HFFc6 (cell line): ENCODE data around the gene SLC38A11. TPM values are rescaled to one million over a fixed set of nuclear protein-coding genes. Genes with fewer than 3 reads are reported as not detected.
A peak's percentile ranks its signal among the peaks of the same experiment; 100 is the strongest.
"Not testable (repeated sequence)": the region's sequence is repeated elsewhere in the genome, so short reads cannot be mapped to it uniquely, and the experiment has no call there.

Source experiments
- DNase-seq: peaks from one replicate; pipeline ENCODE4 v3.0.0-alpha.2; 2018
- H3K27ac Mint-ChIP-seq: 2 replicates; pipeline ENCODE4 v1.8.0; 2020; ENCODE audit warnings: mild to moderate bottlenecking, mixed read lengths
- H3K27me3 Mint-ChIP-seq: 2 replicates; pipeline ENCODE4 v1.8.0; 2021; ENCODE audit warnings: mild to moderate bottlenecking, moderate library complexity, mixed read lengths; ENCODE audit not compliant: insufficient read depth
- H3K36me3 Mint-ChIP-seq: 2 replicates; pipeline ENCODE4 v1.8.0; 2021; ENCODE audit warnings: low read depth, mixed read lengths
- H3K4me1 Mint-ChIP-seq: 2 replicates; pipeline ENCODE4 v1.8.0; 2020; ENCODE audit warnings: low read depth, mixed read lengths
- H3K4me3 Mint-ChIP-seq: 2 replicates; pipeline ENCODE4 v1.8.0; 2020; ENCODE audit warnings: mild to moderate bottlenecking, moderate library complexity, mixed read lengths
- H3K9me3 Mint-ChIP-seq: 2 replicates; pipeline ENCODE4 v1.8.0; 2020; ENCODE audit warnings: mild to moderate bottlenecking, mixed read lengths
- long read RNA-seq: library from polyadenylated mRNA; unstranded; transcript quantifications from one replicate; pipeline ENCODE4 v2.0.0, GENCODE V29; 2019
- total RNA-seq, 6 experiments: library from RNA; stranded (reverse); fragmentation: NEBNext Ultra II Directional; extraction: Animal tissue kit (Norgen Biotek cat#: 25700); gene quantifications; 2 replicates in 1 of 6; 3 replicates in 5 of 6; pipeline ENCODE4 v1.2.3, GENCODE V29; 2021
- TF ChIP-seq, protein P1 (sequence below): fragments of 200-600 bp; sonication (generic); IDR thresholded peaks from 2 replicates; pipeline ENCODE4 v1.5.0; 2021; ENCODE audit warnings: antibody characterized with exemption, mild to moderate bottlenecking

The SLC38A11 gene, protein sequence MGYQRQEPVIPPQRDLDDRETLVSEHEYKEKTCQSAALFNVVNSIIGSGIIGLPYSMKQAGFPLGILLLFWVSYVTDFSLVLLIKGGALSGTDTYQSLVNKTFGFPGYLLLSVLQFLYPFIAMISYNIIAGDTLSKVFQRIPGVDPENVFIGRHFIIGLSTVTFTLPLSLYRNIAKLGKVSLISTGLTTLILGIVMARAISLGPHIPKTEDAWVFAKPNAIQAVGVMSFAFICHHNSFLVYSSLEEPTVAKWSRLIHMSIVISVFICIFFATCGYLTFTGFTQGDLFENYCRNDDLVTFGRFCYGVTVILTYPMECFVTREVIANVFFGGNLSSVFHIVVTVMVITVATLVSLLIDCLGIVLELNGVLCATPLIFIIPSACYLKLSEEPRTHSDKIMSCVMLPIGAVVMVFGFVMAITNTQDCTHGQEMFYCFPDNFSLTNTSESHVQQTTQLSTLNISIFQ
- 1 to 10 TPM; 2.1 to 3.0 (median 2.5) TPM for total RNA-seq
- long read RNA-seq, partial matches to known transcripts: 0 of 2 reads
- long read RNA-seq, other reads (novel, unspliced or antisense): 2 of 2 reads

DNA sequence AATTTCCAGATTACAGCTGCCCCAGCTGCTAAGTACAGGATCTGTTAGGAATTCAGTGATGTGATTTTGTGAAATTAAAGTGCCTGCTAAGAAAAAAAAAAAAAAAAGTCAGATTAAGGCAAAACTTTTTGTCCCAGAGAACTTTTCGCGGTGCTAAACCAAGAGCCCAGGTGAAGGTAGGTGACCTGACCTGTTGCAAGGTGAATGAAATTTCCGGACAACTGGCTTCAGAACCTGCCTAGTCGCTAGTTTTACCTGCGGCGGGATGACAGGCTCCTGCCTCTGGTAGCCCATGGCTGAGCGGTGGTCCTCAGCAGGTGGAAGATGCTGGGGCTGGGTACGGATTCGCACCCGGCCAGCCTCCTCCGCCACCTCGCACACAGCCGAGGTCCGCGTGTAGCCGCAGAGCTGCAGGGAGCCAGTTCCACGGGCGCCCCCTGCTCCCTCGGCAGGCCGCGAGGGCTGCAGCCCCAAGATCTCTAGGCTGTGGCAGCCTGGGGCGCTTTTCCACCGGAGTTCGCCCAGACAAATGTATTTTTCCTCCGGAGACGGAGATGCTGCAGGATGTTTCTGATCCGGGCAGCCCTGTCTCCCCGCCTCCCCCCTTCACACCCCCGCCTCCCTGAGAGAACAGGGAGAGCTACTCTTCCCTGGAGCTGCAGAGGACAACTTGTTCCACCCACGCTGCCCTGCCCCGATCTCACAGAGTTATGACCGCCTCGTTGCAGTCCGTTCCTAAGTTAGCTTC lies at the start of gene SLC38A11:
Gene SLC38A11, minus strand, starts transcription at position 572 of the 748 bp plus-strand sequence. Its CDS starts 278 bp downstream, at position 294.
- H3K27ac Mint-ChIP-seq: peak within 1 kb of the TSS; percentile 45; the same call in 1 of the 2 replicates
- peak; percentile 21 for DNase-seq
- no peaks in the 10 kb centered on the region for H3K9me3 Mint-ChIP-seq
- TF ChIP-seq, protein P1, sequence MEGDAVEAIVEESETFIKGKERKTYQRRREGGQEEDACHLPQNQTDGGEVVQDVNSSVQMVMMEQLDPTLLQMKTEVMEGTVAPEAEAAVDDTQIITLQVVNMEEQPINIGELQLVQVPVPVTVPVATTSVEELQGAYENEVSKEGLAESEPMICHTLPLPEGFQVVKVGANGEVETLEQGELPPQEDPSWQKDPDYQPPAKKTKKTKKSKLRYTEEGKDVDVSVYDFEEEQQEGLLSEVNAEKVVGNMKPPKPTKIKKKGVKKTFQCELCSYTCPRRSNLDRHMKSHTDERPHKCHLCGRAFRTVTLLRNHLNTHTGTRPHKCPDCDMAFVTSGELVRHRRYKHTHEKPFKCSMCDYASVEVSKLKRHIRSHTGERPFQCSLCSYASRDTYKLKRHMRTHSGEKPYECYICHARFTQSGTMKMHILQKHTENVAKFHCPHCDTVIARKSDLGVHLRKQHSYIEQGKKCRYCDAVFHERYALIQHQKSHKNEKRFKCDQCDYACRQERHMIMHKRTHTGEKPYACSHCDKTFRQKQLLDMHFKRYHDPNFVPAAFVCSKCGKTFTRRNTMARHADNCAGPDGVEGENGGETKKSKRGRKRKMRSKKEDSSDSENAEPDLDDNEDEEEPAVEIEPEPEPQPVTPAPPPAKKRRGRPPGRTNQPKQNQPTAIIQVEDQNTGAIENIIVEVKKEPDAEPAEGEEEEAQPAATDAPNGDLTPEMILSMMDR: peak; percentile 37; the same call in 1 of the 2 replicates
- no peaks in the 10 kb centered on the region for H3K36me3 Mint-ChIP-seq
- H3K4me3 Mint-ChIP-seq: peak within 1 kb of the TSS; percentile 84
- no peaks in the 10 kb centered on the region for H3K27me3 Mint-ChIP-seq
- H3K4me1 Mint-ChIP-seq: peaks cover 19% of the 10 kb centered on the region

DNA sequence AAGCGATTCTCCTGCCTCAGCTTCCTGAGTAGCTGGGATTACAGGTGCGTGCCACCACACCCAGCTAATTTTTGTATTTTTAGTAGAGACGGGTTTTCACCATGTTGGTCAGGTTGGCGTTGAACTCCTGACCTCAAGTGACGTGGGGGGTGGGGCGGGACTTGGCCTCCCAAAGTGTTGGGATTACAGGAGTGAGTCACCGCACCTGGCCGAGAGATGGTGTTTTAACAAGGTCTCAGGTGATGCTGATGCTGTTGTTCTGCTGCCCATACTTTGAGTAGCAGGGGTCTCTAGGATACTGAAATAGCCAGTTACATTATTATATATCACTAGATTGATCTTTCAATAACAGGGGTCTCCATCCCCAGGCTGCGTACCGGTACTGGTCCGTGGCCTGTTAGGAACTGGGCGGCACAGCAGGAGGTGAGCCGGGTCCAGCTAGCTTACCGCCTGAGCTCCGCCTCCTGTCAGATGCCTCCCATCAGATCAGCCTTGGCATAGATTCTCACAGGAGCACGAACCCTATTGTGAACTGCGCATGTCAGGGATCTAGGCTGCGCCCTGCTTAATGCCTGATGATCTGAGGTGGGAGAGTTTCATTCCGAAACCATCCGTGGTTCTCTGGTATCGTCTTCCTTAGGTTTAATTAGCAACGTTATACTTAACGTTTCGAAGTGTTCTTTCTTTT lies 48.3 kb upstream of the SLC38A11 start:
- H3K4me3 Mint-ChIP-seq: no peak overlapping the region
- peaks cover 9% of the 10 kb centered on the region for H3K27me3 Mint-ChIP-seq
- no peaks in the 10 kb centered on the region for H3K36me3 Mint-ChIP-seq
- TF ChIP-seq, protein P1: no peak
- no peak overlapping the region for H3K27ac Mint-ChIP-seq
- DNase-seq: no peak
- no peaks in the 10 kb centered on the region for H3K9me3 Mint-ChIP-seq
- H3K4me1 Mint-ChIP-seq: peaks cover 6% of the 10 kb centered on the region

DNA sequence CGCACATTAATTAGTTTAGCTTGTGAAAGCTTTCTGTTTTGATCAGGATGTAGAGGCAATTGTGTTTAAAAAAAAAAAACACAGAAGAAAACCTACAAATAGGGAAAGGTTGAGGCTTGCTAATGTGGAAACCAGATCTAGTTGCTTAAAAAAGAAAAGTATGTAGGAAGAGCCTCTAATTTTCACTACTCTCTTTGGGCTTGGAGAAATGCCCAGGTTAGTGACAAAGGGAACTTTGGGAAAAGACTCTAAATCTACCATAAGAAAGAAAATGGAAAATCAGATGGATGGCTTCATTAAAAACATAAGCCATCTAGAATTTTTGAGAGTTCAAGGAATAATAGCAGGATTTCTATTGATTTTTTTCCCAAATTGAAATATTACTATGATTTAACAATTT lies 47.3 kb upstream of the SLC38A11 start:
- Mint-ChIP-seq H3K9me3 (no peaks in the 10 kb centered on the region), H3K4me1 (peaks cover 6% of the 10 kb centered on the region), H3K27me3 (peaks cover 9% of the 10 kb centered on the region), H3K27ac (no peak overlapping the region), H3K36me3 (no peaks in the 10 kb centered on the region), H3K4me3 (no peak overlapping the region)
- DNase-seq: no peak
- TF ChIP-seq, protein P1: no peak

DNA sequence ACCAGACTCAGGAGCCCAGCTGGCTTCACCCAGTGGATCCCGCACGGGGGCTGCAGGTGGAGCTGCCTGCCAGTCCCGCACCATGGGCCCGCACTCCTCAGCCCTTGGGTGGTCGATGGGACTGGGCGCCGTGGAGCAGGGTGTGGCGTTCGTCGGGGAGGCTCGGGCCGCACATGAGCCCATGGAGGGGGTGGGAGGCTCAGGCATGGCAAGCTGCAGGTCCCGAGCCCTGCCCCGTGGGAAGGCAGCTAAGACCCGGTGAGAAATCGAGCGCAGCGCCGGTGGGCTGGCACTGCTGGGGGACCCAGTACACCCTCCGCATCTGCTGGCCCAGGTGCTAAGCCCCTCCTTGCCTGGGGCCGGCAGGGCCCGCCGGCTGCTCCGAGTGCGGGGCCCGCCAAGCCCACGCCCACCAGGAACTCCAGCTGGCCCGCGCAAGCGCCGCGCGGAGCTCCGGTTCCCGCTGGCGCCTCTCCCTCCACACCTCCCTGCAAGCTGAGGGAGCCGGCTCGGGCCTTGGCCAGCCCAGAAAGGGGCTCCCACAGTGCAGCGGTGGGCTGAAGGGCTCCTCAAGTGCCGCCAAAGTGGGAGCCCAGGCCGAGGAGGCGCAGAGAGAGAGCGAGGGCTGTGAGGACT lies 39.5 kb upstream of the SLC38A11 start:
- not testable (repeated sequence) for H3K9me3 Mint-ChIP-seq, H3K27ac Mint-ChIP-seq, H3K4me3 Mint-ChIP-seq, H3K36me3 Mint-ChIP-seq, H3K27me3 Mint-ChIP-seq, DNase-seq
- H3K4me1 Mint-ChIP-seq: peaks cover 44% of the 10 kb centered on the region

DNA sequence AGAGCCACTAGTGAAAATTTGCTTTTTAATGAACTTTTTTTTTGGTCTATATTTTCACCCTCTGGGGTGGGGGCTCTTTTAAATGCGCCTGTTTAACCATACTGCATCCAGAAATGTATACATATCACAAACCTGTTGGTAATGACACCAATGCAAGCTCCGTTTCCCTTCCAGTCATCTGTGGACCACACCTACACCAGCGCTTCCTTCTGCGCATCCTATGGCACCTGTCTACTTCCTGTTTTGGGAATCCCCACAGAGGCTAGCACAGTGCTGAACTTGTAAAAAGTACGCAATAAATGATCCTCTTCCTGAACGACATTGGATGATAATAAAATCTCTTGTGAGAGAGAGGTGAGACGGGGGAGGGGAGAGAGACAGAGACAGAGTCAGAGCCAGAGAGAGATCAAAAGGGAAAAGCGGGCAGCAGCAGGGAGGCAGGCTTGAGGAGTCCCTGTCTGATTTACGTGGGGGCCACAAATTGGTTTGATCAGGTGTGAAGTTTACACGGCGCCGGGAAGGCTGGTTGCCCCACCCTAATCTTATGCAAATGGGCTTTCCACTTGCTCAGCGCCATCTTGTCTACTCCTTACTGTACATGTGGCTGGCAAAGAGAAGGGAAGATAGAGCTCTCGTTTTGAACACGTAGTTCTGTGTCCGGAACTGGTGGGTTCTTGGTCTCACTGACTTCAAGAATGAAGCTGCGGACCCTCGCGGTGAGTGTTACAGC lies 38.1 kb upstream of the SLC38A11 start:
- Mint-ChIP-seq H3K4me1 (peaks cover 55% of the 10 kb centered on the region), H3K36me3 (no peaks in the 10 kb centered on the region), H3K4me3 (no peak overlapping the region), H3K27ac (no peak overlapping the region), H3K27me3 (no peaks in the 10 kb centered on the region), H3K9me3 (no peaks in the 10 kb centered on the region)
- DNase-seq: no peak
- TF ChIP-seq, protein P1: no peak
